ENCODE results near the gene ICAM4. TPM values are rescaled to one million over a fixed set of nuclear protein-coding genes. Genes with fewer than 3 reads are reported as not detected.
"Not testable (repeated sequence)": the region's sequence is repeated elsewhere in the genome, so short reads cannot be mapped to it uniquely, and the experiment has no call there.

Gene ICAM4
- total RNA-seq, 5 donors from 2014 or later (not counting 1 experiment from before 2014, with no cell fraction given) = 0.47 to 0.79 (median 0.53) TPM

GRCh38 chr19:10333758-10334587 lies 47.2 kb downstream of the ICAM4 start:
- H3K27ac Mint-ChIP-seq = peak overlapping the region; percentile 94 to 97
- ChIA-PET CTCF (interaction anchor here in 1 of 2 donors (0.6 to 1.9 kb wide), 6 partner anchors 47 to 334 kb away, joined by 3 to 5 read pairs (median 4); partner anchors contain the start of genes ICAM1 and TYK2), POLR2A (interaction anchor here (0.6 kb wide), 5 partner anchors 26 to 301 kb away, joined by 3 to 8 read pairs (median 5); no protein-coding TSS in a partner anchor)
- WGBS (ENCODE audit: insufficient coverage) = 65% methylated on average over 44 of the region's 44 CpGs
- H3K9me3 Mint-ChIP-seq = no peaks in the 10 kb centered on the region
- Histone ChIP-seq H3K4me3 (ENCODE audit: control insufficient read depth in 1 of 2, extremely low read depth in 1 of 2, low read length in 1 of 2) (peak overlapping the region; percentile 71 to 89), H3K36me3 (ENCODE audit: control insufficient read depth in 2 of 2, extremely low read depth in 1 of 2, insufficient read depth in 1 of 2, low read length in 1 of 2) (peaks cover 34 to 40% of the 10 kb centered on the region in 2 donors), H3K27ac (ENCODE audit: low read length) (peak overlapping the region; percentile 44), H3K27me3 (replicated peaks in 1 of 2; ENCODE audit: control insufficient read depth in 2 of 2, extremely low read depth in 1 of 2, insufficient read depth in 2 of 2, low read length in 1 of 2) (no peaks in the 10 kb centered on the region), H3K4me1 (ENCODE audit: control insufficient read depth in 1 of 2, extremely low read depth in 1 of 2, insufficient read depth in 2 of 2, low read length in 2 of 2) (peaks cover 18 to 66% of the 10 kb centered on the region in 2 experiments), H3K9me3 (no peaks in the 10 kb centered on the region)
- DNase-seq = no peak
- no peaks in the 10 kb centered on the region for H3K27me3 Mint-ChIP-seq
- peaks cover 11% of the 10 kb centered on the region for H3K36me3 Mint-ChIP-seq
- peak in 1 of 4 experiments; percentile 0 for ATAC-seq (replicated peaks in 1 of 4)
- H3K4me1 Mint-ChIP-seq = peaks cover 35 to 46% (median 44%) of the 10 kb centered on the region in 3 donors
- peak overlapping the region; percentile 92 to 95 (median 93) for H3K4me3 Mint-ChIP-seq

- Histone ChIP-seq H3K9me3 (no peaks in the 10 kb centered on the region), H3K4me1 (ENCODE audit: control insufficient read depth in 1 of 2, extremely low read depth in 1 of 2, insufficient read depth in 2 of 2, low read length in 2 of 2) (peaks cover 18 to 71% of the 10 kb centered on the region in 2 experiments), H3K4me3 (ENCODE audit: control insufficient read depth in 1 of 2, extremely low read depth in 1 of 2, low read length in 1 of 2) (no peak overlapping the region), H3K27ac (ENCODE audit: low read length) (no peak overlapping the region), H3K36me3 (ENCODE audit: control insufficient read depth in 2 of 2, extremely low read depth in 1 of 2, insufficient read depth in 1 of 2, low read length in 1 of 2) (peaks cover 26 to 32% of the 10 kb centered on the region in 2 donors), H3K27me3 (replicated peaks in 1 of 2; ENCODE audit: control insufficient read depth in 2 of 2, extremely low read depth in 1 of 2, insufficient read depth in 2 of 2, low read length in 1 of 2) (no peaks in the 10 kb centered on the region)
- ChIA-PET POLR2A (no interaction called here), CTCF (interaction anchor here in 1 of 2 donors (1.9 kb wide), 1 partner anchor 76 kb away, joined by 5 read pairs; no protein-coding TSS in a partner anchor)
- ATAC-seq (replicated peaks in 1 of 4) (no peak), DNase-seq (peak in 17 of 35 experiments; percentile 8 to 41 (median 22))
- no peaks in the 10 kb centered on the region for H3K27me3 Mint-ChIP-seq
- peaks cover 11% of the 10 kb centered on the region for H3K36me3 Mint-ChIP-seq
- H3K27ac Mint-ChIP-seq = peak overlapping the region in 1 of 2 donors; percentile 34
- WGBS (ENCODE audit: insufficient coverage) = 91% methylated on average over 46 of the region's 59 CpGs
- no peaks in the 10 kb centered on the region for H3K9me3 Mint-ChIP-seq
- peak overlapping the region in 1 of 3 donors; percentile 93 for H3K4me3 Mint-ChIP-seq
- H3K4me1 Mint-ChIP-seq = peaks cover 43 to 54% (median 52%) of the 10 kb centered on the region in 3 donors
Measured at GRCh38 chr19:10334588-10335351, 48.0 kb downstream of the ICAM4 start.

DNA sequence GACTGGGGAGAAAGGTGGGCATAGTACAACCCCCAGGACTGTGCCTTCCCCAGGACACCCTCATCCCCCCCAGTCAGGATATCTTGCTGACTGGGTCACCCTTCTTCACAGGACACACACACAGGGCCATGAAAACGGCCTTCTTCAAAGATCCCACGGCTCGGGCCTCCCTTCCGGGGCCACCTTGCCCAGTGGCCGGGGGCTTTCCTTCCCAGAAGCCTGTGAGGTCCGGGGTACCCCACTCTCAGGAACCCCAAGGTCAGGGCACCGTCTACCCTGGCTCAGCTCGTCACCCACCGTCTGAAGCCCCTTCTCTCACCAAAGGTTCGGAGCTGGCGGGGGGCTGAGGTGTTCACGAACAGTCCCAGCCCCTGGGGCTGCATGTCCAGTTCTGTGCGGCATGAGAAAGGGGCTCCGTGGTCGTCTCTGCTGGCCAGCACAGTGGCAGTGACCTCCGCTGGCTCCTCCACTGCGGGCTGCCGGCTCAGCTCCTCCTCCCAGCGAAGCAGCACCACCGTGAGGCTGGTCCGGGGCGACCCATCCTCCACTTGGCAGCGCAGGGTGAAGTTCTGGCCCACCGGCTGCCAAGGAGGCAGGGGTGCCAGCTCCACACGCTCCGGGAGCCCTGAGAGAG lies 48.7 kb downstream of the ICAM4 start:
- Histone ChIP-seq H3K36me3 (ENCODE audit: control insufficient read depth in 2 of 2, extremely low read depth in 1 of 2, insufficient read depth in 1 of 2, low read length in 1 of 2) (peaks cover 24 to 25% of the 10 kb centered on the region in 2 donors), H3K27me3 (replicated peaks in 1 of 2; ENCODE audit: control insufficient read depth in 2 of 2, extremely low read depth in 1 of 2, insufficient read depth in 2 of 2, low read length in 1 of 2) (no peaks in the 10 kb centered on the region), H3K27ac (ENCODE audit: low read length) (no peak overlapping the region), H3K4me3 (ENCODE audit: control insufficient read depth in 1 of 2, extremely low read depth in 1 of 2, low read length in 1 of 2) (no peak overlapping the region), H3K9me3 (no peaks in the 10 kb centered on the region), H3K4me1 (ENCODE audit: control insufficient read depth in 1 of 2, extremely low read depth in 1 of 2, insufficient read depth in 2 of 2, low read length in 2 of 2) (peaks cover 18 to 78% of the 10 kb centered on the region in 2 experiments)
- CTCF ChIA-PET = no interaction called here
- Mint-ChIP-seq H3K4me1 (peaks cover 45 to 57% (median 51%) of the 10 kb centered on the region in 3 donors), H3K27me3 (no peaks in the 10 kb centered on the region), H3K27ac (no peak overlapping the region), H3K9me3 (no peaks in the 10 kb centered on the region), H3K4me3 (peak overlapping the region in 1 of 3 donors; percentile 24), H3K36me3 (peaks cover 7% of the 10 kb centered on the region)
- WGBS (ENCODE audit: insufficient coverage) = 98% methylated on average over 14 of the region's 26 CpGs
- ATAC-seq (replicated peaks in 1 of 4) (no peak), DNase-seq (no peak)
- POLR2A ChIA-PET = no interaction called here

GRCh38 chr19:10336725-10337124 lies 50.0 kb downstream of the ICAM4 start:
- not testable (repeated sequence) for H3K27me3 ChIP-seq (replicated peaks in 1 of 2; ENCODE audit: control insufficient read depth in 2 of 2, extremely low read depth in 1 of 2, insufficient read depth in 2 of 2, low read length in 1 of 2)

More at GRCh38 chr19:10336725-10337124, 50.0 kb downstream of the ICAM4 start:
- Histone ChIP-seq H3K4me1 (ENCODE audit: control insufficient read depth in 1 of 2, extremely low read depth in 1 of 2, insufficient read depth in 2 of 2, low read length in 2 of 2) (peaks cover 18 to 79% of the 10 kb centered on the region in 2 experiments), H3K36me3 (ENCODE audit: control insufficient read depth in 2 of 2, extremely low read depth in 1 of 2, insufficient read depth in 1 of 2, low read length in 1 of 2) (peaks cover 24 to 25% of the 10 kb centered on the region in 2 donors)
- ATAC-seq (replicated peaks in 1 of 4); H3K9me3 ChIP-seq; H3K9me3 Mint-ChIP-seq; CTCF ChIA-PET; H3K27me3 Mint-ChIP-seq; H3K4me3 ChIP-seq (ENCODE audit: control insufficient read depth in 1 of 2, extremely low read depth in 1 of 2, low read length in 1 of 2); DNase-seq; POLR2A ChIA-PET; H3K27ac ChIP-seq (ENCODE audit: low read length); H3K36me3 Mint-ChIP-seq: not testable (repeated sequence)
- H3K27ac Mint-ChIP-seq = peak overlapping the region in 1 of 2 donors; percentile 11
- 94% methylated on average over 4 of the region's 9 CpGs for WGBS (ENCODE audit: insufficient coverage)
- H3K4me1 Mint-ChIP-seq = peaks cover 50 to 59% (median 53%) of the 10 kb centered on the region in 3 donors
- H3K4me3 Mint-ChIP-seq = peak overlapping the region in 1 of 3 donors; percentile 85

Other genes with a start within 250 kb of the ICAM4 start
- 100 to 1,000 TPM in 3 of 5 donors, 10 to 100 TPM in 2; 75.5 to 116 (median 109) TPM for gene SHFL, start 200.6 kb upstream of the ICAM4 start, total RNA-seq
- 1 to 10 TPM in 3 of 5 donors, under 1 TPM in 2; 0.37 to 1.7 (median 1.1) TPM for gene ANGPTL6, start 184.3 kb upstream of the ICAM4 start, total RNA-seq
- gene PPAN, start 180.6 kb upstream of the ICAM4 start, total RNA-seq = 100 to 1,000 TPM in 3 of 5 donors, 10 to 100 TPM in 2; 89.3 to 140 (median 123) TPM
- gene P2RY11, start 175.3 kb upstream of the ICAM4 start, total RNA-seq = 10 to 100 TPM; 58.8 to 75.2 (median 61.7) TPM
- gene EIF3G, start 167.1 kb upstream of the ICAM4 start, total RNA-seq = 100 to 1,000 TPM; 288 to 435 (median 387) TPM
- gene DNMT1, start 92.0 kb upstream of the ICAM4 start, total RNA-seq = 100 to 1,000 TPM; 199 to 245 (median 235) TPM
- gene S1PR2, start 55.6 kb upstream of the ICAM4 start, total RNA-seq = 10 to 100 TPM in 2 of 5 donors, 1 to 10 TPM in 3; 6.2 to 11.4 (median 9.8) TPM
- 10 to 100 TPM; 32.9 to 56.6 (median 53.1) TPM for gene MRPL4, start 34.7 kb upstream of the ICAM4 start, total RNA-seq
- 10 to 100 TPM in 1 of 5 donors, 1 to 10 TPM in 4; 4.2 to 11.0 (median 5.9) TPM for gene ICAM1, start 15.8 kb upstream of the ICAM4 start, total RNA-seq
- gene ICAM5, start 3.0 kb downstream of the ICAM4 start, total RNA-seq = 1 to 10 TPM in 1 of 5 donors, under 1 TPM in 4; 0.20 to 1.1 (median 0.59) TPM
- gene ZGLP1, start 22.9 kb downstream of the ICAM4 start, total RNA-seq = 10 to 100 TPM in 2 of 5 donors, 1 to 10 TPM in 3; 3.9 to 11.8 (median 8.1) TPM
- gene FDX2, start 29.1 kb downstream of the ICAM4 start, total RNA-seq = 10 to 100 TPM in 3 of 5 donors, 1 to 10 TPM in 2; 5.7 to 16.8 (median 11.4) TPM
- 10 to 100 TPM; 31.5 to 68.2 (median 61.2) TPM for gene RAVER1, start 46.6 kb downstream of the ICAM4 start, total RNA-seq
- 100 to 1,000 TPM; 167 to 233 (median 183) TPM for gene ICAM3, start 52.7 kb downstream of the ICAM4 start, total RNA-seq
- 100 to 1,000 TPM; 277 to 346 (median 323) TPM for gene TYK2, start 93.6 kb downstream of the ICAM4 start, total RNA-seq
- gene CDC37, start 116.6 kb downstream of the ICAM4 start, total RNA-seq = 100 to 1,000 TPM; 163 to 205 (median 190) TPM
- 10 to 100 TPM in 1 of 5 donors, 1 to 10 TPM in 4; 2.2 to 13.3 (median 6.2) TPM for gene PDE4A, start 133.6 kb downstream of the ICAM4 start, total RNA-seq
- 10 to 100 TPM; 18.4 to 64.2 (median 56.0) TPM for gene KEAP1, start 216.4 kb downstream of the ICAM4 start, total RNA-seq
- gene S1PR5, start 230.5 kb downstream of the ICAM4 start, total RNA-seq = 10 to 100 TPM in 1 of 5 donors, 1 to 10 TPM in 4; 1.9 to 25.0 (median 6.5) TPM

All from T-cell (primary cell).